ENCODE measurements around the gene TAF13.

Gene TAF13

GRCh38 chr1:109084563-109085517, 9.0 kb upstream of the TAF13 start:
- in situ Hi-C loops (cut with HindIII; ENCODE audit: low sequenced_read_pairs), result no loop called here
- DNase-seq (ENCODE audit: low read depth), result peak; percentile 44
- TF ChIP-seq, protein P1, sequence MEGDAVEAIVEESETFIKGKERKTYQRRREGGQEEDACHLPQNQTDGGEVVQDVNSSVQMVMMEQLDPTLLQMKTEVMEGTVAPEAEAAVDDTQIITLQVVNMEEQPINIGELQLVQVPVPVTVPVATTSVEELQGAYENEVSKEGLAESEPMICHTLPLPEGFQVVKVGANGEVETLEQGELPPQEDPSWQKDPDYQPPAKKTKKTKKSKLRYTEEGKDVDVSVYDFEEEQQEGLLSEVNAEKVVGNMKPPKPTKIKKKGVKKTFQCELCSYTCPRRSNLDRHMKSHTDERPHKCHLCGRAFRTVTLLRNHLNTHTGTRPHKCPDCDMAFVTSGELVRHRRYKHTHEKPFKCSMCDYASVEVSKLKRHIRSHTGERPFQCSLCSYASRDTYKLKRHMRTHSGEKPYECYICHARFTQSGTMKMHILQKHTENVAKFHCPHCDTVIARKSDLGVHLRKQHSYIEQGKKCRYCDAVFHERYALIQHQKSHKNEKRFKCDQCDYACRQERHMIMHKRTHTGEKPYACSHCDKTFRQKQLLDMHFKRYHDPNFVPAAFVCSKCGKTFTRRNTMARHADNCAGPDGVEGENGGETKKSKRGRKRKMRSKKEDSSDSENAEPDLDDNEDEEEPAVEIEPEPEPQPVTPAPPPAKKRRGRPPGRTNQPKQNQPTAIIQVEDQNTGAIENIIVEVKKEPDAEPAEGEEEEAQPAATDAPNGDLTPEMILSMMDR (IDR thresholded peaks at IDR 0.05; ENCODE audit: low read depth, low read length, missing control alignments), result no peak
- no peak overlapping the region for H3K4me3 ChIP-seq (ENCODE audit: low read depth, low read length)

GRCh38 chr1:109083923-109084322, 8.1 kb upstream of the TAF13 start:
- peak; percentile 48 for DNase-seq (ENCODE audit: low read depth)
- H3K4me3 ChIP-seq (ENCODE audit: low read depth, low read length), result no peak overlapping the region
- in situ Hi-C loops (cut with HindIII; ENCODE audit: low sequenced_read_pairs), result no loop called here
- TF ChIP-seq, protein P1 (IDR thresholded peaks at IDR 0.05; ENCODE audit: low read depth, low read length, missing control alignments), result no peak

GRCh38 chr1:109083501-109083900, 7.7 kb upstream of the TAF13 start:
- in situ Hi-C loops (cut with HindIII; ENCODE audit: low sequenced_read_pairs), result no loop called here
- no peak for DNase-seq (ENCODE audit: low read depth)
- TF ChIP-seq, protein P1 (IDR thresholded peaks at IDR 0.05; ENCODE audit: low read depth, low read length, missing control alignments), result no peak
- H3K4me3 ChIP-seq (ENCODE audit: low read depth, low read length), result no peak overlapping the region

- in situ Hi-C loops (cut with HindIII; ENCODE audit: low sequenced_read_pairs), result no loop called here
- no peak for DNase-seq (ENCODE audit: low read depth)
- H3K4me3 ChIP-seq (ENCODE audit: low read depth, low read length), result no peak overlapping the region
- TF ChIP-seq, protein P1 (IDR thresholded peaks at IDR 0.05; ENCODE audit: low read depth, low read length, missing control alignments), result no peak
Observed at GRCh38 chr1:109080441-109081082, 4.8 kb upstream of the TAF13 start.

DNA sequence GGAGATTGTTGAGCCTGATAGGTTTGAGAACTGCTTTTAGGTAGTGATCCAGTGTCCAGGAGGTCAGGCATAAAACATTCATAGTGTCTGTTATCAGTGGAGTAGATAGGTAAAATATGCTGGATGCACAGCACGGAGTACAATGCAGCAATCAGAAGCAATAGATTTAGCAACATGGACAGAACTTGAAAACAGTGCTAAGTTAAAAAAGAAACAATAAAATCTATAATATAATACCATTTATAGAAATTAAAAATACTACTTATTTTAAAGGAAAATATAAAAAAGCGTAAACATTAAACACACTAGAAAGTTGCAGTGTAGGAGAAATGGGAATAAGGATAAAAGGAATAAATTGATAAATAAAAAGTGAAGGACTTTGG, 3.4 kb upstream of the TAF13 start:
- H3K4me3 ChIP-seq (ENCODE audit: low read depth, low read length), result no peak overlapping the region
- in situ Hi-C loops (cut with HindIII; ENCODE audit: low sequenced_read_pairs), result no loop called here
- TF ChIP-seq, protein P1 (IDR thresholded peaks at IDR 0.05; ENCODE audit: low read depth, low read length, missing control alignments), result no peak
- no peak for DNase-seq (ENCODE audit: low read depth)

DNA sequence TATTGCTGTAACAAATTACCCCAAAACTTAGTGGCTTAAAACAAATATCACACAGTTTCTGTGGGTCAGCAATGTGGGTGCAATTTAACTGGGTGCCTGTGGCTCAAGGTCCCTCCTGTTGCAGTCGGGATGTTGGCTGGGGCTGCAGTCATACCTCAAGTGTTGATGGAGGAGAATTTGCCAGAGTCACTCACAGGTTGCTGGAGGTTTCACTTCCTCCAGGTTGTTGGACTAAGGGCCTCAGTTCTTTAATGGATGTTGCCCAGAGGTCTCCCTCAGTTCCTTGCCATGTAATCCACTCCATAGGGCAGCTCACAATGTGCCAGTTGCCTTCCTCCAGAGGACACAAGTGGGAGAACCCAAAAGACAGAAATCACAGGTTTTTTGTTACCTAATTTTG, 2.5 kb upstream of the TAF13 start:
- in situ Hi-C loops (cut with HindIII; ENCODE audit: low sequenced_read_pairs), result no loop called here
- DNase-seq (ENCODE audit: low read depth), result no peak
- TF ChIP-seq, protein P1 (IDR thresholded peaks at IDR 0.05; ENCODE audit: low read depth, low read length, missing control alignments), result no peak
- no peak overlapping the region for H3K4me3 ChIP-seq (ENCODE audit: low read depth, low read length)
